ENCODE data around the gene ABHD17A. TPM values are rescaled to one million over a fixed set of nuclear protein-coding genes. Genes with fewer than 3 reads are reported as not detected.

Gene ABHD17A
- total RNA-seq, 1 experiment from 2014 or later = 47.5 TPM

GRCh38 chr19:1844513-1845124 lies 40.7 kb downstream of the ABHD17A start:
- Histone ChIP-seq H3K9ac (ENCODE audit: extremely low read depth, insufficient read length, low read length) (no peak overlapping the region), H2BK15ac (ENCODE audit: low read depth, low read length) (no peak overlapping the region), H3K79me1 (ENCODE audit: insufficient read depth, low read depth, low read length, poor library complexity, severe bottlenecking) (peaks cover 12% of the 10 kb centered on the region), H4K91ac (ENCODE audit: insufficient read length, low read depth, low read length) (no peak overlapping the region), H4K8ac (replicated peaks; ENCODE audit: insufficient read length, low read depth, low read length) (no peak overlapping the region), H2AK5ac (ENCODE audit: insufficient read length, low read length) (no peak overlapping the region), H2BK5ac (ENCODE audit: insufficient read length, low read length) (no peak overlapping the region), H3K27ac (ENCODE audit: insufficient read length, low read depth, low read length) (no peak overlapping the region), H3K56ac (ENCODE audit: insufficient read length, low read depth, low read length) (no peak overlapping the region), H3K4me2 (ENCODE audit: insufficient read depth, insufficient read length, low read length) (no peak overlapping the region), H3K4ac (ENCODE audit: low read depth, low read length) (no peak overlapping the region), H2BK120ac (ENCODE audit: low read depth, low read length, poor library complexity, severe bottlenecking) (no peak overlapping the region), H2BK20ac (ENCODE audit: low read depth, low read length, poor library complexity, severe bottlenecking) (no peak overlapping the region), H3K23me2 (ENCODE audit: insufficient read length, low read depth, low read length, poor library complexity, severe bottlenecking) (peaks cover 7% of the 10 kb centered on the region), H3K14ac (ENCODE audit: insufficient read depth, low read length) (no peak overlapping the region), H2BK12ac (ENCODE audit: insufficient read length, low read depth, low read length) (no peak overlapping the region), H3T11ph (ENCODE audit: low read length) (no peak overlapping the region), H3K4me1 (ENCODE audit: insufficient read depth, low read length) (no peaks in the 10 kb centered on the region), H4K20me1 (ENCODE audit: control insufficient read depth, insufficient read depth, insufficient read length) (peaks cover 5% of the 10 kb centered on the region), H3K9me3 (ENCODE audit: control insufficient read depth, low read depth, low read length) (no peaks in the 10 kb centered on the region), H4K5ac (ENCODE audit: insufficient read length, low read depth, low read length) (no peak overlapping the region), H3K79me2 (ENCODE audit: insufficient read depth, low read length) (peaks cover 30% of the 10 kb centered on the region; the same call in 1 of the 2 replicates), H3K27me3 (ENCODE audit: insufficient read depth, low read length) (no peaks in the 10 kb centered on the region), H3K23ac (ENCODE audit: insufficient read length, low read depth, low read length) (no peak overlapping the region), H2AFZ (ENCODE audit: low read length) (no peak overlapping the region), H3K18ac (ENCODE audit: insufficient read length, low read depth, low read length) (no peak overlapping the region)
- Mint-ChIP-seq H3K4me1 (peaks cover 11 to 22% of the 10 kb centered on the region in 2 experiments), H3K9me3 (no peaks in the 10 kb centered on the region), H3K27ac (peak overlapping the region in 1 of 3 experiments; percentile 16; a peak in 1 of 7 replicates), H3K27me3 (ENCODE audit: low read depth) (no peaks in the 10 kb centered on the region), H3K4me3 (no peak overlapping the region), H3K36me3 (ENCODE audit: insufficient read depth in 1 of 3, low read depth in 3 of 3) (peaks cover 0 to 8% (median 0%) of the 10 kb centered on the region in 3 experiments; a peak in 3 of 7 replicates)
- no peak for TF ChIP-seq CTCF (conservative IDR thresholded peaks at IDR 0.05)
- DNase-seq = no peak
- no CpG with 5 or more reads among the region's 19 CpGs for WGBS (ENCODE audit: extremely low coverage, insufficient read length, low lambda C conversion rate)
